ENCODE measurements around the gene SEMA4A.
"Not testable (repeated sequence)": the region's sequence is repeated elsewhere in the genome, so short reads cannot be mapped to it uniquely, and the experiment has no call there.

The SEMA4A gene

GRCh38 chr1:156119503-156120209, 33.7 kb upstream of the SEMA4A start:
- DNase-seq (ENCODE audit: low read depth): no peak

GRCh38 chr1:156120318-156120717, 33.1 kb upstream of the SEMA4A start:
- no peak for DNase-seq (ENCODE audit: low read depth)

DNA sequence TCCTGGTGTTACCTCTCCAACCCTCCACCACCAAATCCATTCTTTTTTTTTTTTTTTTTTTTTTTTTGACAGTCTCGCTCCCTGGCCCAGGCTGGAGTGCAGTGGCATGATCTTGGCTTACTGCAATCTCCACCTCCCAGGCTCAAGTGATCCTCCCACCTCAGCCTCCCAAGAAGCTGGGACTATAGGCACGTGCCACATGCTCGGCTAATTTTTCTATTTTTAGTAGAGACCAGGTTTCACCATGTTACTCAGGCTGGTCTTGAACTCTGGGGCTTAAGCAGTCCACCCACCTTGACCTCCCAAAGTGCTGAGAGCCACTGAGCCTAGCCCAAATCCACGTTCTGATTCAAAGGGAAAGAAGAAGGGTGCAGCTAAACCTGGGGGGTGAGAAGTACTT, 32.4 kb upstream of the SEMA4A start:
- DNase-seq (ENCODE audit: low read depth): not testable (repeated sequence)

DNA sequence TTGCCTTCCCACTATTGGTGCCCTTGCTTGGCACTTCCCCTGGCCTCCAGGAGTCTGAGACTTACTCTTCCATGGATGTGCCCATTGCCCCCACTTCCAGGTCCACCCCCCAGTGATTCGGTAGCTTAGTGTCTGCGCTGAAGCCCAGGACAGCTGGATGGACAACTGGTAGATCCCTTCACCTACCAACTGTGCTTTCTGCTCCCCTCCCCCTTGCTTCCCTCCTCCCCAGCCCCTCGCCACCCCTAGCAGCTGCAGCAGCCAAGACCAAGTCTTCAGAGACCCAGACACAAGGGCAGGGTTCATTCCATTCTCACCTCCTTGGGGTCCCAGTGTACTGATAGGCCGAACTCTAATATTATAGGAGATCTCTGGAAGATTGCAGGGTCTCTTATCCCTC, 31.9 kb upstream of the SEMA4A start:
- DNase-seq (ENCODE audit: low read depth): no peak

- DNase-seq (ENCODE audit: low read depth): no peak
Measured at GRCh38 chr1:156122086-156122485, 31.3 kb upstream of the SEMA4A start.

GRCh38 chr1:156122519-156123355, 30.6 kb upstream of the SEMA4A start:
- DNase-seq (ENCODE audit: low read depth): no peak

GRCh38 chr1:156123356-156124196, 29.8 kb upstream of the SEMA4A start:
- no peak for DNase-seq (ENCODE audit: low read depth)

DNA sequence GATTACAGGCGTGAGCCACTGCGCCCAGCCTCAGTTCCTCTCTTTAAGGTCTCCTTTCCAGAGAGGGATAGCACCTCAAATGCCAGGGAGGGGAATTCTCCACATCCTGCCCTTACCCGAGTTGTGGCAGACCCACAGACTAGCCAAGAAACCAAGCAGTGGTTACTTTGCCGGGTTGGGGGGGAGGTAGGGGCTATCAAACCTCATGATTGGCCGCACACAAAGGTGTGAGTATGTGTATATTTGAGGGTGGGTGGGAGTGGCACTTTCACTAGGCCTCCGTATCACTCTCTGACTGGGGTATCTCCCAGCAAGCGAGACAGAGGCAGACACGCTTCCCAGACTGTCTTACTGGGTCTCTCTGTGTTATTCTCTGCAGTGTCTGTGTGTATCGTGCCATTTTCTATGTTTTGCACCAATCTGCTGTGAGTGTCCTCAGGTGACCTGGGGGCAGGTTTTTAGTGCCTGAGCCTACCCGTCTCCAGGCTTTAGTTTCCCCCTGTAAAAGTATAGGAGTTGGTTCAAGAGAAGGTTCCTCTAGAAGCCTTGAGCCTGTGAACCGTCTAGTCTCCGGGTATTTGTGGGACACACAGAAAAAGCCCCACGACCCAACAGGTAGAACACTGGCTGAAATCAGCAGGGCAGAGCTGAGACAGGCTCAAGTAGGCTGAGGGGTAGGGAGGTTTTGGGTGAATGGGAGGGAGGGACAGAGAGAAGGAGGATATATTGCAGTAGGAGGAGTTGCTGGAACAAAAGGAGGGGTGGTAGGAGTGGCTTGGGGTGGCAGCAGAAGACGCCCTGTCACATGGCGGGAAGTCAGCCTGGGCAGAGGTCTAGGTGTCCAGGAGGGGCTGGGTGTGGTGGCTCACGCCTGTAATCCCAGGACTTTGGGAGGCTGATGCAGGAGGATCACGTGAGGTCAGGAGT, 28.6 kb upstream of the SEMA4A start:
- no peak for DNase-seq (ENCODE audit: low read depth)

- not testable (repeated sequence) for DNase-seq (ENCODE audit: low read depth)
Measured at GRCh38 chr1:156125544-156125943, 27.8 kb upstream of the SEMA4A start.

DNA sequence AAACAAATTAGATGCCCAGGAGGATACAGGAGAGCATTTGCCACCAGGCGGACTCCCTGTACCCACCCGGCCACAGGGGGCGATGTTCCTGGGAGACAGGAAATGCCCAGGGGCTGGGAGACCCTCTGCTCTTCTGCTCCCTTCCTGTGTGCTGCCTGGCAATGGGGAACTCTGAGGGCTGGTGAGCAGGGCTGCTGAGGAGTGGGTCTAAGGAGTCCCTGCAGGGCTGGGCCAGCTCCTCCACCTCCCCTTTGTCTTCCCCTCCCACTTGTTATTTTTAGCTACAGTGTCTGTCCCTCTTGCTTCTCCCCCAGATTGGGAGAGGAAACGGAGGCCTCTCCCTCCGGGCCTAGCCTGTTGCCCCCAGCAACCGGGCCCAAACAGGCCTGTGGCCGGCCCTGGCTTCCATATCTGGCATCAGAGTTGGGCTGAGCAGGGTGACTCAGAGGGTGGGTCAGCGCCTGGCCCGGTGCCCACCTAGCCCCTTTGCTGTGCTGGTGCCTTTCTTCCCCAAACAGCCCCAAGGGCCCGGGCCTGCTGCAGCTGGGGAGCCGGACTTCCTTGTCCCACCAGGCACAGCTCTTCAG, 27.2 kb upstream of the SEMA4A start:
- DNase-seq (ENCODE audit: low read depth): no peak

DNA sequence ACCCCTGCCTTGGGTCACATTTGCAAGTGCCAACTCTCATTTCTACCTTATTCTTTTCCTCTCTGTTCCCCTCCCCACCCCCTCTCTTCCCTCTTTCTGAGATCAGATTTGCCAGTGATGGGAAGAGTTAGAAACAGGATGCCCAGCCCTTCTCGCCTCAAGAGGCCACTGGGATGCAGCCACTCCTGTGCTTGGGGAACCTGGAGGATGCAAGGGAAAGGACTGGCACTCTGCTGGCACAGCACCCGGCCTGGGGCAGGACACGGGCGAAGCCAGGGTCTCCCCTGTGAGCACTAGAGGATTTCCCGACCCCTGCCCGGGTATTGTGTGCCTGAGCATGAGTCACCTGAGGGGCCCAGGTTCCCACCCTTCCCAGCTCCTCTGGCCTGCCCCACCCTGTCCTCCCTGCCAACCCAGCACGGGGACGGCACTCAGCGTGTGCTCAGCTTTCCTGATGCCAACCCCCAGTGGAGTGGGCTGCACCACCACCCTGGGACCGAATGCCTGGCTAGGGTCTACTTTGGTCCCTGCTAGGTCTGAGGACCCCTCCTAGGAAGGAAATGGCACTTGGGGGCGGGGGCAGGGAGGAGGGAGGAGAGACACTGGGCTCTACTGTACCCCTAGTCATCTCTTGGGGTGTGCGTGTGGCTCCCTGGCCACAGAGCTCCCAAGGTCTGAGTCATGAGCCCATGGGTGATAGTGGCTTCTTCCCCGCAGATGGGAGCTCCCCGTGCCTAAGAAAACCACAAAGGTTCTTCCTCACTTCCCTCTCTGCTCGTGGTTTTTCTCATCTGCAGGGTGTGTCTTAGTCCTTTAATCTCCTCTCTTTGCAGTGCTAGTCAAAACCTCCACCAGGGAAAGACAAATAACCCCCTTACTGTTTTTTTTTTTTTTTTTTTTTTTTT, 26.5 kb upstream of the SEMA4A start:
- peak; percentile 49 for DNase-seq (ENCODE audit: low read depth)

DNA sequence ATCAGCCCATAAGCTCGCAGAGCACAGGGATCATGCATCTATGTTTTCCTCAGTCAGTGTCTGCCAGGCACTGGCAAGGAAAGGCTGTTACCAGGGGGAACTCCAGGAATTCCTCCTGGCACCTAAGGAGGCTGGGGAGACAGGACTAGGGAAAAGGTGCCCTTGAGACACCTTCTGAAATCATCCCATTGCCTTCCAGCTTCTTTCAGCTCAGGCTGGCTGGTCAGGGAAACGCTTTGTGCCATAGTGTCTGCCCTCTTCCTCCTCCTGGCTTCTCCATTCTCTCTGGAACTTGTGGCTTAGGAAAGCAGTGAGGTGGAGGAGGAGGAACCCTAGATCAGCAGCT, 25.1 kb upstream of the SEMA4A start:
- no peak for DNase-seq (ENCODE audit: low read depth)

DNA sequence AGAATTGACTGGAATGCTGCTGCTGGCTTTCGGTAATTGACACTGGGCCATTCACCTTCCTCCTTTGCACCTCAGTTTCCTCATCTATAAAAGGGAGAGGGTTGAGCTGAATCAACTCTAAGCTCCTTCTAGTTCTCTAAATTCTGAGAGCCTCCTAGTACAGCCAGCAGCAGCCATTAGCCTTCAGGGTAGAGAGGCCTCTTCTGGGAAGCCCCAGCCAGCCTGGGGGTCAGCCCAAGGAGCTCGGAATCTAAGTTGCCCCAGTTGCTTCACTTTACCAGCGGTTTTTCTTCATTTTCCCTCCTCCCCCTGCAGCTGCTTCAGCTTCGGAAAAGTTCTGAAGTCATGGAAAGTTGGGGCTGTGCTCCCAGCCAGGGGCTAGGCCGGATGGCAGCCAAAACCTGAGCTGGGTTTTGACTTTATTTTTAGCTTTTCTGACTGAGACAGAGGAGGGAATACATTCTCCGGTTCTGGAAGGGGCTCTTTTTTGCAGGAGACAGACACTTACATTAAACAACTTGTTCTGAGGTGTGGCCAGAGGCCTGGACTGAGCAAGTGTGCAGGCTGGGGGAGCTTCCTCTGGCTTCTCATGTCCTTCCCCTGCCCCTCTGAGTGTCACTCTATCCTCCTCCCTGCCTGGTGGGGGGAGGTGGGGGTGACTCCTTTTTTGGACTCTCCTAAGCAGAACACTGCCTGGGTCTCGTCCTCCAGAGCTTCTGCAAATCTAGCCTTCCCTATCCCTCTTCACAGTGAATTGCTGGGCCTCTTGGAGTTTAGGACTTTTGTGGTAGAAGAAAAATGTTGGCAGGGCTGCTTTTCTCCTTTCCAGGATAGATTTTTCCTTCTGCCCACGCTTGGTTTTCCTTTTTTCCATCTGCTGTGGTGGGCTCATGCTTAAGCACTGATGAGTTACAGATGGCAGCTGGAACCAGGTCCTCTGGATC, 24.5 kb upstream of the SEMA4A start:
- no peak for DNase-seq (ENCODE audit: low read depth)

DNA sequence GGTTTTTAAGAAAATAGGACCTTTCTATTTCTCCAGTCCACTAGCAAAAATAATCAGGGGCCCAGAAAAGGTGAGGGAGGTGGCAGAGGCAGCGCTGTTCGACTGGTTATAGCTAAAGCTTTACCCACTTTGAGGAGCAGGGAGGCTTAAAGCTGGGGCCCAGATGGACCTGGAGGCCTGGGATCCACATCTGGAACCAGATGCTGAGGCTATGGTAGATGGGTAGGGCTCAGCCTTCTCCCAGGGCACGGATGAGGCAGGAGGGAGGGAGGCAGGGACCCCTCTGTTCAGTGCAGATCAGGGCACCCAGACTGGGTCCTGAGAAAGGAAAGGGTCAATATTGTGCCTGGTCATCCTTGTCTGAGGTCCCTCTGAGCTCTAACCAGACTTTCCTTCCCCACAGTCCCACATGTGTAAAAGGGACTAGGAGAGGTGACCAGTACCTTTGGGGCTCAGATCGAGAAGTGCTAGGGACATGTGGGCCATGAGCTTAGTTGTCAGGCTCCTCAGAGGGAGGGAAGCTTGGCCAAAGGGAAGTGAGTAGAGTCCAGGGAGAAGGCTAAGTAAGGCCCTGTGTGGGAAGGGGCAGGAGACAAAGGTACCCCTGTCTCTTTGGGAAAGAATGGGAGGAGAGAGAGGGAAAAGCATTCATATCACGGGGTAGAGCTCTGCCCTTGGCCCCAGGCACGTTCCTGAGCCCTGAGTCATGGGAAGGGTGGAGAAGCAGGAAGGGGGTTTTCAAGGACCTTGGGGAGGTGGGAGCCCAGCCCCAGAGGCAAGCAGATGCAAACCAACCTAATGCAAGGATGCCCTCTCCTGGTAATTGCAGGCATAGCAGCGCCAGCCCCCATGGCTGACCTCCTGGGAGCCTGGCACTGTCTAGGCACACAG, 23.5 kb upstream of the SEMA4A start:
- peak; percentile 76 for DNase-seq (ENCODE audit: low read depth)

DNA sequence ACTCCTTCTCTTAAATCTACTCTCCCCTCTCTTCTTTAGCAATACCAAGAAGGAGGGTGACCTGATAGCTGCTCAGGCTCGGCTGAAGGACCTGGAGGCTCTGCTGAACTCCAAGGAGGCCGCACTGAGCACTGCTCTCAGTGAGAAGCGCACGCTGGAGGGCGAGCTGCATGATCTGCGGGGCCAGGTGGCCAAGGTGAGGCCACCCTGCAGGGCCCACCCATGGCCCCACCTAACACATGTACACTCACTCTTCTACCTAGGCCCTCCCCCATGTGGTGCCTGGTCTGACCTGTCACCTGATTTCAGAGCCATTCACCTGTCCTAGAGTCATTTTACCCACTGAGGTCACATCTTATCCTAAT, 22.8 kb upstream of the SEMA4A start:
- DNase-seq (ENCODE audit: low read depth): no peak

GRCh38 chr1:156134716-156135435, 18.5 kb upstream of the SEMA4A start:
- no peak for DNase-seq (ENCODE audit: low read depth)
